A549 (cell line): ENCODE data around the gene XYLB.

Experiments
- EP300 ChIP-seq, 2 experiments: fragments of >200 bp; sonication (Bioruptor Twin); formaldehyde crosslinking; IDR thresholded peaks; 2 replicates in 1 of 2; 3 replicates in 1 of 2; pipeline ENCODE4 v1.6.1; 2016 to 2017
- ESRRA ChIP-seq: fragments of 150-350 bp; IDR thresholded peaks from 2 replicates; pipeline ENCODE4 v1.6.1; 2014; ENCODE audit warnings: mild to moderate bottlenecking, low read length, borderline replicate concordance
- POLR2A ChIP-seq: IDR thresholded peaks from 2 replicates; pipeline ENCODE4 v1.6.1; 2012; ENCODE audit warnings: mild to moderate bottlenecking, low read length
- RAD21 ChIP-seq, 2 experiments: fragments of >200 bp in 1 of 2; sonication (Bioruptor Twin) in 1 of 2; formaldehyde crosslinking in 1 of 2; IDR thresholded peaks in 1 of 2; conservative IDR thresholded peaks in 1 of 2; 2 replicates in 1 of 2; 3 replicates in 1 of 2; pipeline ENCODE4 v1.6.1; 2012 to 2018; ENCODE audit warnings: inconsistent platforms in 1 of 2
- RFX5 ChIP-seq: fragments of 450-650 bp; IDR thresholded peaks from 2 replicates; pipeline ENCODE4 v1.7.1; 2014; ENCODE audit warnings: antibody characterized with exemption, mild to moderate bottlenecking, moderate library complexity
- TF ChIP-seq, protein P1 (sequence below): fragments of >200 bp; sonication (Bioruptor Twin); formaldehyde crosslinking; IDR thresholded peaks from 3 replicates; pipeline ENCODE4 v1.5.1; 2016
- TF ChIP-seq, protein P2 (sequence below): fragments of >200 bp; sonication (Bioruptor Twin); formaldehyde crosslinking; IDR thresholded peaks from 3 replicates; pipeline ENCODE4 v1.6.1; 2016
- TF ChIP-seq, protein P3 (sequence below): fragments of 150-350 bp; IDR thresholded peaks from 2 replicates; pipeline ENCODE4 v1.6.1; 2014; ENCODE audit warnings: low read depth, mild to moderate bottlenecking, low read length

DNA sequence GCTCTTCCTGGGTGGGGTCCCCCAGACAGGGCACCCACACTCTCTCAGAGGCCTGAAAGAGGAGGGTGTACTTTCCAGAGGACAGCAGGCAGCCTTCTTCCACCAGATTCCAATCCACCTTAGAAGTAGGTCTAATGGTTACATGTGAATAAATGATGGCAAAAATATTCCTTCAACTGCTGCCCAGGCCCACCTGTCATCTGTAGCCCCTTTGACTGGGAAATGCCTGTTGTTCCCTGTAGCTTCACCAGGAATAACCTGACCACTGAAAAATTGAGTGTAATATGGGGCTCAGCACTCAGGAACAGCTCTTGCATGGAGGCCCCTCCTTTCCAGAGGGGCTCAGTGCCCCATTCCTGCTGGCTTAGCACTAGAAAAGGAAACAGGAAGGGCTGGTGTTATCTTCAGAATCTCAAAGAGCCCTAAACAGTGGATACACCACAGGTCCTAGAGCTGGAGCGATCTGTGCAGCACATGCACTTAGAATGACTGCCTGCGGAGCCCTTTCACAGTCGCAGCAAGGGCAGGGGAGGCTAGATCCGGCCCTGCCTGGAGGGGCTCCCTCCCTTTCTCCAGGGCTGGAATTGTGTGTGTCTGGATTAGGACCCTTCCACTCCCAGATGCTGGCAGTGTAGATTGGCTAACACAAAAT, 32.3 kb upstream of the XYLB start:
- TF ChIP-seq, protein P1, sequence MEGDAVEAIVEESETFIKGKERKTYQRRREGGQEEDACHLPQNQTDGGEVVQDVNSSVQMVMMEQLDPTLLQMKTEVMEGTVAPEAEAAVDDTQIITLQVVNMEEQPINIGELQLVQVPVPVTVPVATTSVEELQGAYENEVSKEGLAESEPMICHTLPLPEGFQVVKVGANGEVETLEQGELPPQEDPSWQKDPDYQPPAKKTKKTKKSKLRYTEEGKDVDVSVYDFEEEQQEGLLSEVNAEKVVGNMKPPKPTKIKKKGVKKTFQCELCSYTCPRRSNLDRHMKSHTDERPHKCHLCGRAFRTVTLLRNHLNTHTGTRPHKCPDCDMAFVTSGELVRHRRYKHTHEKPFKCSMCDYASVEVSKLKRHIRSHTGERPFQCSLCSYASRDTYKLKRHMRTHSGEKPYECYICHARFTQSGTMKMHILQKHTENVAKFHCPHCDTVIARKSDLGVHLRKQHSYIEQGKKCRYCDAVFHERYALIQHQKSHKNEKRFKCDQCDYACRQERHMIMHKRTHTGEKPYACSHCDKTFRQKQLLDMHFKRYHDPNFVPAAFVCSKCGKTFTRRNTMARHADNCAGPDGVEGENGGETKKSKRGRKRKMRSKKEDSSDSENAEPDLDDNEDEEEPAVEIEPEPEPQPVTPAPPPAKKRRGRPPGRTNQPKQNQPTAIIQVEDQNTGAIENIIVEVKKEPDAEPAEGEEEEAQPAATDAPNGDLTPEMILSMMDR = no peak
- TF ChIP-seq EP300 (IDR thresholded peaks at IDR 0.05) = no peak
- TF ChIP-seq ESRRA = no peak
- TF ChIP-seq, protein P2, sequence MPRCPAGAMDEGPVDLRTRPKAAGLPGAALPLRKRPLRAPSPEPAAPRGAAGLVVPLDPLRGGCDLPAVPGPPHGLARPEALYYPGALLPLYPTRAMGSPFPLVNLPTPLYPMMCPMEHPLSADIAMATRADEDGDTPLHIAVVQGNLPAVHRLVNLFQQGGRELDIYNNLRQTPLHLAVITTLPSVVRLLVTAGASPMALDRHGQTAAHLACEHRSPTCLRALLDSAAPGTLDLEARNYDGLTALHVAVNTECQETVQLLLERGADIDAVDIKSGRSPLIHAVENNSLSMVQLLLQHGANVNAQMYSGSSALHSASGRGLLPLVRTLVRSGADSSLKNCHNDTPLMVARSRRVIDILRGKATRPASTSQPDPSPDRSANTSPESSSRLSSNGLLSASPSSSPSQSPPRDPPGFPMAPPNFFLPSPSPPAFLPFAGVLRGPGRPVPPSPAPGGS = no peak
- TF ChIP-seq, protein P3, sequence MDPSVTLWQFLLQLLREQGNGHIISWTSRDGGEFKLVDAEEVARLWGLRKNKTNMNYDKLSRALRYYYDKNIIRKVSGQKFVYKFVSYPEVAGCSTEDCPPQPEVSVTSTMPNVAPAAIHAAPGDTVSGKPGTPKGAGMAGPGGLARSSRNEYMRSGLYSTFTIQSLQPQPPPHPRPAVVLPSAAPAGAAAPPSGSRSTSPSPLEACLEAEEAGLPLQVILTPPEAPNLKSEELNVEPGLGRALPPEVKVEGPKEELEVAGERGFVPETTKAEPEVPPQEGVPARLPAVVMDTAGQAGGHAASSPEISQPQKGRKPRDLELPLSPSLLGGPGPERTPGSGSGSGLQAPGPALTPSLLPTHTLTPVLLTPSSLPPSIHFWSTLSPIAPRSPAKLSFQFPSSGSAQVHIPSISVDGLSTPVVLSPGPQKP = no peak
- TF ChIP-seq RFX5 = no peak
- TF ChIP-seq POLR2A = no peak
- no peak for TF ChIP-seq RAD21 (conservative IDR thresholded peaks at IDR 0.05 in 1 of 2, IDR thresholded peaks at IDR 0.05 in 1 of 2)
